Testis (tissue), 2 donors: ENCODE results near the gene PKDREJ.

ENCODE experiments used
- CTCF ChIP-seq, 3 experiments: fragments of 450-650 bp in 2 of 3; fragments of 200-600 bp in 1 of 3; sonication (generic) in 1 of 3; IDR thresholded peaks; one replicate each; pipeline ENCODE4 v1.5.1; 2016 to 2019; ENCODE audit warnings: antibody characterized with exemption in 3 of 3, mild to moderate bottlenecking in 2 of 3, moderate library complexity in 1 of 3
- POLR2A ChIP-seq: fragments of 450-650 bp; IDR thresholded peaks from one replicate; pipeline ENCODE4 v1.6.1; 2017; ENCODE audit warnings: antibody characterized with exemption, mild to moderate bottlenecking, moderate library complexity

- TF ChIP-seq POLR2A (no peak), CTCF (IDR thresholded peaks at IDR 0.05) (no peak)
Measured at GRCh38 chr22:46239261-46240048, 23.7 kb downstream of the PKDREJ start.
